Body of pancreas (tissue), 4 donors: ENCODE measurements around the gene KCTD15.

Source experiments
- CTCF ChIP-seq, 7 experiments: fragments of 450-650 bp in 4 of 7; fragments of 200-600 bp in 3 of 7; sonication (generic) in 3 of 7; IDR thresholded peaks; one replicate each; pipeline ENCODE4 v1.5.1; 2016 to 2019; ENCODE audit warnings: antibody characterized with exemption in 7 of 7
- POLR2A ChIP-seq, 3 donors: fragments of 450-650 bp; IDR thresholded peaks; one replicate each; pipeline ENCODE4 v1.6.1; 2016; ENCODE audit warnings: antibody characterized with exemption in 3 of 3, mild to moderate bottlenecking in 2 of 3

GRCh38 chr19:33821871-33822270 lies 25.2 kb downstream of the KCTD15 start:
- TF ChIP-seq CTCF (IDR thresholded peaks at IDR 0.05): no peak
- no peak for TF ChIP-seq POLR2A (IDR thresholded peaks at IDR 0.05)
